ENCODE measurements around the gene GPR17.

GPR17 gene

GRCh38 chr2:127638361-127639110 lies 7.4 kb upstream of the GPR17 start:
- no peak for DNase-seq (ENCODE audit: low read depth)
- H3K4me3 ChIP-seq (ENCODE audit: low read depth, low read length) = no peak overlapping the region
- TF ChIP-seq CTCF (IDR thresholded peaks at IDR 0.05; ENCODE audit: low read depth, low read length, missing control alignments) = no peak

GRCh38 chr2:127639111-127639474 lies 6.9 kb upstream of the GPR17 start:
- no peak for TF ChIP-seq CTCF (IDR thresholded peaks at IDR 0.05; ENCODE audit: low read depth, low read length, missing control alignments)
- H3K4me3 ChIP-seq (ENCODE audit: low read depth, low read length) = no peak overlapping the region
- DNase-seq (ENCODE audit: low read depth) = no peak

GRCh38 chr2:127640082-127641072 lies 5.6 kb upstream of the GPR17 start:
- no peak overlapping the region for H3K4me3 ChIP-seq (ENCODE audit: low read depth, low read length)
- DNase-seq (ENCODE audit: low read depth) = no peak
- TF ChIP-seq CTCF (IDR thresholded peaks at IDR 0.05; ENCODE audit: low read depth, low read length, missing control alignments) = no peak

- H3K4me3 ChIP-seq (ENCODE audit: low read depth, low read length) = no peak overlapping the region
- TF ChIP-seq CTCF (IDR thresholded peaks at IDR 0.05; ENCODE audit: low read depth, low read length, missing control alignments) = no peak
- no peak for DNase-seq (ENCODE audit: low read depth)
These were observed 4.8 kb upstream of the GPR17 start for GRCh38 chr2:127641133-127641532.

GRCh38 chr2:127641846-127642507 lies 4.0 kb upstream of the GPR17 start:
- DNase-seq (ENCODE audit: low read depth) = no peak
- TF ChIP-seq CTCF (IDR thresholded peaks at IDR 0.05; ENCODE audit: low read depth, low read length, missing control alignments) = no peak
- H3K4me3 ChIP-seq (ENCODE audit: low read depth, low read length) = no peak overlapping the region

GRCh38 chr2:127642706-127643438 lies 3.1 kb upstream of the GPR17 start:
- no peak for DNase-seq (ENCODE audit: low read depth)
- no peak overlapping the region for H3K4me3 ChIP-seq (ENCODE audit: low read depth, low read length)
- TF ChIP-seq CTCF (IDR thresholded peaks at IDR 0.05; ENCODE audit: low read depth, low read length, missing control alignments) = no peak
